ENCODE measurements around the gene SLC26A9. TPM values are rescaled to one million over a fixed set of nuclear protein-coding genes. Genes with fewer than 3 reads are reported as not detected.

The SLC26A9 gene
- total and polyA plus RNA-seq, 10 of the 15 experiments (the other 5 are each of a cell fraction or from before 2014, with no cell fraction given) = 0.09 to 0.40 (median 0.17) TPM

DNA sequence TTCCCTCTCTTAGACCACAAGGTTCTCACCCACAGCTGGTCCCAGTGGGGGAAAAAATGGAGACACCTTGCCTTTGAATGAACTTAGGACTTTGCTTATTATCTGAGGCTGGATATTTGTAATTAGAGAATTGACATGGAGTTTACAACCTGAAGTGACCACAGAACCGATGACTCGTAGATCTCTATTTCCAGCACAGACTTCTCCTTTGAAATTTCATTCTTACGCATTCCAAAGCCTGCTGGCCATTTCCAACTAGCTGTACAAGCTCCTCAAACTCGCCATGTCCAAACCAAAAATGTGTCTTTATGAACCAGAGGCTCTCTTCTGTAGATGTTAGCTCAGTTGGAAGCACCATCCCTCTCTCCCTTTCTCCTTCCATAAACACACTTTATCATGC is 48.0 kb upstream of the SLC26A9 start:
- Histone ChIP-seq H3K79me2 (ENCODE audit: control insufficient read depth, insufficient read depth, low read length) (no peaks in the 10 kb centered on the region), H3K4me2 (ENCODE audit: control insufficient read depth, insufficient read depth) (no peak overlapping the region), H2AFZ (ENCODE audit: control insufficient read depth, low read depth, low read length) (no peak overlapping the region), H3K4me3 (no peak overlapping the region), H3K4me1 (ENCODE audit: control insufficient read depth, insufficient read depth, low read length) (no peaks in the 10 kb centered on the region), H4K20me1 (ENCODE audit: control insufficient read depth, insufficient read depth) (no peaks in the 10 kb centered on the region), H3K36me3 (ENCODE audit: control insufficient read depth in 2 of 2, insufficient read depth in 2 of 2, low read length in 1 of 2) (no peaks in the 10 kb centered on the region), H3K9me3 (replicated peaks; ENCODE audit: control insufficient read depth, insufficient read depth, low read length) (no peaks in the 10 kb centered on the region; the same call in 2 of the 3 replicates), H3K9ac (ENCODE audit: control insufficient read depth, insufficient read depth, low read length) (no peak overlapping the region), H3K27me3 (replicated peaks in 1 of 2; ENCODE audit: control insufficient read depth in 2 of 2, insufficient read depth in 2 of 2, low read length in 1 of 2) (peaks cover 4 to 6% of the 10 kb centered on the region in 2 experiments), H3K27ac (ENCODE audit: control insufficient read depth, insufficient read depth) (no peak overlapping the region)
- RAD21 ChIA-PET (ENCODE audit: unreplicated experiment) = no interaction called here
- no peak for ATAC-seq
- DNase-seq (ENCODE audit: low read depth, low spot score) = no peak
- POLR2A ChIA-PET = interaction anchor here (0.7 kb wide), 1 partner anchor 77 kb away, joined by 6 read pairs; no protein-coding TSS in a partner anchor
- TF ChIP-seq ZNF384 (IDR thresholded peaks at IDR 0.05; ENCODE audit: borderline replicate concordance, low read depth, low read length) (no peak), SUZ12 (IDR thresholded peaks at IDR 0.05; ENCODE audit: unreplicated experiment) (no peak)
- TF ChIP-seq, protein P1, sequence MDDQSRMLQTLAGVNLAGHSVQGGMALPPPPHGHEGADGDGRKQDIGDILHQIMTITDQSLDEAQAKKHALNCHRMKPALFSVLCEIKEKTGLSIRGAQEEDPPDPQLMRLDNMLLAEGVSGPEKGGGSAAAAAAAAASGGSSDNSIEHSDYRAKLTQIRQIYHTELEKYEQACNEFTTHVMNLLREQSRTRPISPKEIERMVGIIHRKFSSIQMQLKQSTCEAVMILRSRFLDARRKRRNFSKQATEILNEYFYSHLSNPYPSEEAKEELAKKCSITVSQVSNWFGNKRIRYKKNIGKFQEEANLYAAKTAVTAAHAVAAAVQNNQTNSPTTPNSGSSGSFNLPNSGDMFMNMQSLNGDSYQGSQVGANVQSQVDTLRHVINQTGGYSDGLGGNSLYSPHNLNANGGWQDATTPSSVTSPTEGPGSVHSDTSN (IDR thresholded peaks at IDR 0.05; ENCODE audit: insufficient replicate concordance, low read depth, low read length) = no peak
- no peak for FAIRE-seq
- BruUV-seq (replicated peaks) = no TSS peak
- in situ Hi-C loops (cut with MboI) = no loop called here
- intact Hi-C loops (cut with micrococcal nuclease; ENCODE audit: unreplicated experiment) = no loop called here
- WGBS (ENCODE audit: insufficient coverage, insufficient replicate concordance, low lambda C conversion rate, missing lambda C conversion rate) = 1% methylated on average over 4 of the region's 4 CpGs
- SMC1A ChIA-PET (ENCODE audit: uncharacterized antibody, unreplicated experiment) = interaction anchor here (0.8 to 2.3 kb wide), 5 partner anchors 14 to 116 kb away, joined by 4 to 8 read pairs (median 5); no protein-coding TSS in a partner anchor
- CTCF ChIA-PET = interaction anchor here (1.1 to 2.9 kb wide), 4 partner anchors 9 to 111 kb away, joined by 3 to 11 read pairs (median 8); no protein-coding TSS in a partner anchor

DNA sequence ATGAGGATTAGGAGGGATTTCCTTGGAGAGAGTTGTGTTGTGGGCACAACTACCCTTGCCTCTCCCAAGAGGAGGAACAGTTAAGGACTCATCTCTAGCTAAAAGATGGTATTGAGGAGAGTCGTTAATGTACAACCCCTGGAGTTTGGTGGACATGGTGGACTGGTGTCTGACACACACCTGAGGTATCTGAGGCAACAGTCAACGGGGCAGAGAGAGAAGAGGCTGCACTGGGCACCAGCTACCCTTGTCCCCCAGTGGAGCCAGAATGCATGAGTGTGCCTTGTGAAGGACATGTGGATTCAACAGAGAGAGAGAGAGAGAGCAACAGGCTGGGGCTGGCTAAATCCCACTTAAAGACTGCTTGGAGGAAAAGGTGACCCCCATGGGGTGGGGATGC is 47.0 kb upstream of the SLC26A9 start:
- Histone ChIP-seq H3K4me2 (ENCODE audit: control insufficient read depth, insufficient read depth) (no peak overlapping the region), H3K36me3 (ENCODE audit: control insufficient read depth in 2 of 2, insufficient read depth in 2 of 2, low read length in 1 of 2) (no peaks in the 10 kb centered on the region), H2AFZ (ENCODE audit: control insufficient read depth, low read depth, low read length) (no peak overlapping the region), H3K9ac (ENCODE audit: control insufficient read depth, insufficient read depth, low read length) (no peak overlapping the region), H3K9me3 (replicated peaks; ENCODE audit: control insufficient read depth, insufficient read depth, low read length) (no peaks in the 10 kb centered on the region), H3K27ac (ENCODE audit: control insufficient read depth, insufficient read depth) (no peak overlapping the region), H4K20me1 (ENCODE audit: control insufficient read depth, insufficient read depth) (no peaks in the 10 kb centered on the region), H3K79me2 (ENCODE audit: control insufficient read depth, insufficient read depth, low read length) (no peaks in the 10 kb centered on the region), H3K4me1 (ENCODE audit: control insufficient read depth, insufficient read depth, low read length) (no peaks in the 10 kb centered on the region), H3K27me3 (replicated peaks in 1 of 2; ENCODE audit: control insufficient read depth in 2 of 2, insufficient read depth in 2 of 2, low read length in 1 of 2) (peaks cover 4 to 6% of the 10 kb centered on the region in 2 experiments), H3K4me3 (no peak overlapping the region)
- SMC1A ChIA-PET (ENCODE audit: uncharacterized antibody, unreplicated experiment) = interaction anchor here (0.9 to 1.2 kb wide), 2 partner anchors 13 to 39 kb away, joined by 3 read pairs; no protein-coding TSS in a partner anchor
- BruUV-seq (replicated peaks) = no TSS peak
- in situ Hi-C loops (cut with MboI) = no loop called here
- FAIRE-seq (no peak), ATAC-seq (no peak), DNase-seq (ENCODE audit: low read depth, low spot score) (no peak)
- CTCF ChIA-PET = interaction anchor here (1.0 to 1.6 kb wide), 4 partner anchors 10 to 116 kb away, joined by 3 to 5 read pairs (median 4); no protein-coding TSS in a partner anchor
- POLR2A ChIA-PET = interaction anchor here (0.5 kb wide), 1 partner anchor 46 kb away, joined by 3 read pairs; no protein-coding TSS in a partner anchor
- 20% methylated on average over 2 of the region's 2 CpGs for WGBS (ENCODE audit: insufficient coverage, insufficient replicate concordance, low lambda C conversion rate, missing lambda C conversion rate)
- intact Hi-C loops (cut with micrococcal nuclease; ENCODE audit: unreplicated experiment) = no loop called here
- RAD21 ChIA-PET (ENCODE audit: unreplicated experiment) = interaction anchor here (0.5 to 1.0 kb wide), 2 partner anchors 33 to 116 kb away, joined by 3 to 7 read pairs; no protein-coding TSS in a partner anchor
- TF ChIP-seq SUPT20H (IDR thresholded peaks at IDR 0.05; ENCODE audit: borderline replicate concordance, control insufficient read depth, low read depth, low read length) (no peak), KAT2A (conservative IDR thresholded peaks at IDR 0.05; ENCODE audit: control insufficient read depth, low read depth, low read length) (no peak), GABPA (IDR thresholded peaks at IDR 0.05; ENCODE audit: low read depth) (no peak), EED (IDR thresholded peaks at IDR 0.05; ENCODE audit: low read depth) (no peak)
- TF ChIP-seq, protein P2, sequence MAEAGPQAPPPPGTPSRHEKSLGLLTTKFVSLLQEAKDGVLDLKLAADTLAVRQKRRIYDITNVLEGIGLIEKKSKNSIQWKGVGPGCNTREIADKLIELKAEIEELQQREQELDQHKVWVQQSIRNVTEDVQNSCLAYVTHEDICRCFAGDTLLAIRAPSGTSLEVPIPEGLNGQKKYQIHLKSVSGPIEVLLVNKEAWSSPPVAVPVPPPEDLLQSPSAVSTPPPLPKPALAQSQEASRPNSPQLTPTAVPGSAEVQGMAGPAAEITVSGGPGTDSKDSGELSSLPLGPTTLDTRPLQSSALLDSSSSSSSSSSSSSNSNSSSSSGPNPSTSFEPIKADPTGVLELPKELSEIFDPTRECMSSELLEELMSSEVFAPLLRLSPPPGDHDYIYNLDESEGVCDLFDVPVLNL (IDR thresholded peaks at IDR 0.05; ENCODE audit: low read depth, low read length) = no peak
- TF ChIP-seq, protein P3, sequence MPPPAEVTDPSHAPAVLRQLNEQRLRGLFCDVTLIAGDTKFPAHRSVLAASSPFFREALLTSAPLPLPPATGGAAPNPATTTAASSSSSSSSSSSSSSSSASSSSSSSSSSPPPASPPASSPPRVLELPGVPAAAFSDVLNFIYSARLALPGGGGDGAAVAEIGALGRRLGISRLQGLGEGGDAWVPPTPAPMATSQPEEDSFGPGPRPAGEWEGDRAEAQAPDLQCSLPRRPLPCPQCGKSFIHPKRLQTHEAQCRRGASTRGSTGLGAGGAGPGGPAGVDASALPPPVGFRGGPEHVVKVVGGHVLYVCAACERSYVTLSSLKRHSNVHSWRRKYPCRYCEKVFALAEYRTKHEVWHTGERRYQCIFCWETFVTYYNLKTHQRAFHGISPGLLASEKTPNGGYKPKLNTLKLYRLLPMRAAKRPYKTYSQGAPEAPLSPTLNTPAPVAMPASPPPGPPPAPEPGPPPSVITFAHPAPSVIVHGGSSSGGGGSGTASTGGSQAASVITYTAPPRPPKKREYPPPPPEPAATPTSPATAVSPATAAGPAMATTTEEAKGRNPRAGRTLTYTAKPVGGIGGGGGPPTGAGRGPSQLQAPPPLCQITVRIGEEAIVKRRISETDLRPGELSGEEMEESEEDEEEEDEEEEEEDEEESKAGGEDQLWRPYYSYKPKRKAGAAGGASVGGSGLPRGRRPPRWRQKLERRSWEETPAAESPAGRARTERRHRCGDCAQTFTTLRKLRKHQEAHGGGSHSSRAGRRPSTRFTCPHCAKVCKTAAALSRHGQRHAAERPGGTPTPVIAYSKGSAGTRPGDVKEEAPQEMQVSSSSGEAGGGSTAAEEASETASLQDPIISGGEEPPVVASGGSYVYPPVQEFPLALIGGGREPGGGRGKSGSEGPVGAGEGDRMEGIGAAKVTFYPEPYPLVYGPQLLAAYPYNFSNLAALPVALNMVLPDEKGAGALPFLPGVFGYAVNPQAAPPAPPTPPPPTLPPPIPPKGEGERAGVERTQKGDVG (CRISPR knock-in tag; IDR thresholded peaks at IDR 0.05) = no peak
